NB4 (cell line): ENCODE data around the gene ERGIC3.

Experiments
- CTCF ChIP-seq: IDR thresholded peaks from one replicate; pipeline ENCODE4 v1.5.1; 2012; ENCODE audit warnings: low read depth, low read length
- MYC ChIP-seq: IDR thresholded peaks from 2 replicates; pipeline ENCODE4 v1.6.1; 2011; ENCODE audit warnings: low read depth, low read length
- POLR2A ChIP-seq: IDR thresholded peaks from 2 replicates; pipeline ENCODE4 v1.6.1; 2011; ENCODE audit warnings: mild to moderate bottlenecking; ENCODE audit not compliant: insufficient read length; ENCODE audit errors: extremely low read depth

GRCh38 chr20:35599776-35600120 is 57.9 kb downstream of the ERGIC3 start:
- no peak for TF ChIP-seq CTCF
- no peak for TF ChIP-seq POLR2A
- TF ChIP-seq MYC = no peak
